Measurements from ENCODE around the gene STX16.

Gene STX16

DNA sequence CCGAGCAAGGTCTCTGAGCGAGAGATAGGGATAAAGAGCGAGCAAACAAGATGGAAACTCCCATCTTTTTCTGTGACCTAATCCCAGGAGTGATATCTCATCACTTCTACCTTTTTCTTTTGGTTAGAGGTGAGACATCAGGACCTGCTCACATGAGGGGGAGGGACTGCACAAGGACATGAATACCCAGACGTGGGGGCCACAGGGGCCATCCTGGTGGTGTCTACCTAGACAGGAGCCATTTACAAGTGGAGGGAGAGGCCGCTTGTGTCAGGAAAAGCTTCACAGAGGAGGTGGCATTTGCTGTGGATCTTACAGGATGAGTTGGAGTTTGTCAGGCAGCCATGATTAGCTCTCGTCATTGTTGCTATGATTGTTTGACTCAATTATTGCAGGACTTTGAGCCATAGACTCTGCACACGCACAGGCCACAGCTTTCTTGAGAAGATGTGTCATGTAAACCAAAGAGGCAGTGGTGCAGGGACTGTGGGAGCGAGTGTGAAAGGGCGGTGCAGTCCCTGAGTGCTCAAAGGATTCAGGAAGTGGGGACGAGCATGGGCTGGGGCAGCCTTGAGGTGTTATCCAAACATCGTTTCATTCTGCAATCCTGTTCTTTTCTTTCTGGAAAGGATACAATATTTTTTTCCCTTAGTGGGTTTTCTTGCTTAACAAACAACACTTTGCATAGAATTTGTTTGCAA, 49.2 kb downstream of the STX16 start:
- no peak for DNase-seq

DNA sequence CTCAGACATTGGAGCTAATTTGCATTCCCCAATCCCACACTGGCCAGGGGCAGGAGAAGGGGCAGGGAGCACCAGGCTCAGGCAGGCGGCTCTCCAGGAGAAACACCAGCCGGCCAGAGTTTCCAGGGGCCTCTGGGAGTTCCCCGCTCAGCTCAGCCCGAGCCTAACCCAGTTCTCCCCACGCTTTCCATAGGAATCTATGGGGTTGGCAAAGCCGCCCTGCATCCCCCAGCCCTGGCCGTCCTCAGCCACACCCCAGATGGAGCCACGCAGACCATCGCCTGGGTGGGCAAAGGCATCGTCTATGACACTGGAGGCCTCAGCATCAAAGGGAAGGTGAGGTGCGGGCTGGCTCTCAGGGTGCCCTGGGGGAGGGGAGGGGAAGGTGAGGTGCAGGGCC, 49.7 kb downstream of the STX16 start:
- DNase-seq: no peak

DNA sequence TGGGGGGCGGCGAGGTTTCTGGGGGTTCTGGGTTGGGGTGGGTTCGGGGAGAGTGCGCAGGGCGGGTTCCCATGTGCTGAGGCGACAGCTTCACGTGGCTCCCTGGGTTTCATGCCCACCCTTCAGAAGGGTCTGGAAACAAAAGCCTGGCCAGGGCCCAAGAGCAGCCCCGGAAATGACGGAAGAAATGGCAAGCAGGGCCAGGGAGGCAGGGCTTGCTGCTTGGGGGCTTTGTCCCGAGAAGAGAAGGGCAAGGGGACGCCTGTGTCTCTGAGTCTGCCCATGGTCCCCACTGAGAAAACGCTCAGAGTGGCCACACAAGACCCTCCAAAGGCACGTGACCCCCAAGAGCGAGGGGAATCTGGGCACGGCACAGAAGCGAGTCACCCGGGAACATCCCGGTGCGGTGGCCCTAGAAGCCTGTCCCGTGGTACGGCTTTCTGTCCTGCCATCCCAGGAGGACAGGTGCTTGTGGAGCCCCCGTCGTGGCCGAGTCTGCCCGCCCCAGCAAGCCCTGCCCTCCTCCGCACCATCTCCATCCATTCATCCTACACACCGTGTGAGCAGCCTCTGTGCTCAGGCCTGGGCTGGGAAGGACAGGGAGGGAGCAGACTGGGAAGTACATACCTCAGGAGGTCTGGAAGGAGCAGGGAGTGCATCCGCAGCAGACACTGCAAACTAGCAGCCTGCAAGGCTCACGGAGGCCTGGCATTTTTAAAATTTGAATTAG, 50.5 kb downstream of the STX16 start:
- no peak for DNase-seq

DNA sequence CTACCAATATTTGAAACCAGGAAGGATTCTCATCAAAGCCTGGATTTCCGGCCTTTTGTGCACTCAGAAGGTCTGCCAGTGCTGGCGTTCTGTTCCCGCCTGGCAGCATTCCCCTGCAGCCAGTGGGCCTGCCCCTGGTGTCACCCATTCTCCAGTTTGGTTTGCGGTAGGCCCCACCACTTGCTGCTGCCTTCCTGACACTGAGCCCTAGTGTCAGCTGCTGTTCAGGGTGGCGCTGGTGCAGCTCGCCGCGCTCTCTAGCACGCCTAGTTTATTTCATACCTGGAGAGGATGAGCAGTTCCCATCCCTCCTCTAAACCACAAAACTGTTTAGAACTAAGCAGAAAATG, 51.1 kb downstream of the STX16 start:
- no peak for DNase-seq

DNA sequence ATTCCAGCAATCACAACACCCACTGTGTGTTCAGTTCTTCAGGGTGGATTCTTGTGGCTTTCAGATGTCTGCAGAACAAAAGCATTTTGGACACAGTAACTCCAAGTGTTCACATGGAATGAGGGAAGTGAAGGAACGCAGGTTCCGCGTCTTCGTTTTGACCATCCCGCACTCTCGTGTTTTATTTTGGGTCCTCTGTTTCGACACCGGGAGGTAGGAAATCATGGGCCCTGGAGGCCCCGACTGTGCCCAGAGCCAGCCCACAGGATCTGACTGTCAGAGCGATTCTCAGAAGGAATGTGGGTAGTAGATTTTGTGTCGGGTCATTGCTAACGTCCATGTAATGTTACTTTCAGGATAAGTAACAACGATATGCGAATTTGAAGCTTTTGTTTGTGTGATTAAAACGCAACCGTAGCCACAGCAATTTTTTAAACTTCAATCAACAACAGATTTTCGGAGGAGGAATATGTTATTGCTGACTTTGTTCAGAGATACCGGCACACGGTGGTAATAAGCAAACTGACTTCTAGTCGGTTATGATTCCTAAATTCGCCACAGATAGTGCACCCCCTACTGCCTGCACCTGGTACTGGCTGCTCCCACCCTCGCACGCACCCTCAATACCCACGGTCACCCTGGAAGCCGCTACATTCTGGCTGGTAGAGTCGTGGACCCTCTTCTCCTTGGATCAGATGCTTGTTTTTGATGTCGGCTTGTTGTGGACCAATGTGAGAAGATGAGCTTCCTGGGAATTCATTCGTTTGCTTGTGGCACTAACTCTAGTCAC, 52.0 kb downstream of the STX16 start:
- no peak for DNase-seq

DNA sequence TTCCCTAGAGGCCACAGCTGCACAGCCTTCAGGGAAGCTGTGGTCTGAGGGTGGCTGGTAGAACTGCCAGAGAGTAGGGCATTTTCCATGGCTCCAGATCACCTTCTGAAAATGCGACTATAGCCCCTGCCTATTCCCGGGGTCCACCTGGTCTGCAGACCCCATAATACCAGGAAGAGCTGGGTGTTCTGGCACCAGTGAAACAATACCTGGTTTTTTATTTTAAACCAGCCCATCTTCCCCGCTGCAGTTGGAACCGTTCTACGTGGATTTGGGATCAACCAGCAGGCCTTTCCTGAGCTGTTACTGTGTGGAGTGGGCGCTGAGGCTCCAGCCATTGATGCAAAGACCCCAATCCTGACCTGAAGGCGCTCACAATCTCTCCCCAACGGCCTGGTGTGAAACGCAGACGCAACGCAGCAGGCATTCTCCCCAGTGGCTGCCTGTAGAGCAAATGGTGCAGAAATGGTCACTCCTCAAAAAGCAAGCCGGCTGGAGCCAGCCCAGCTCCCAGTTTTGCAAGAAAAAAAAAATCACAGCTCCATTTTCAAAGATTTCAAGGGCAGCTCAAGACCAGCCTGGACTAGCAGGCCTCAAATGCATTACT, 52.8 kb downstream of the STX16 start:
- no peak for DNase-seq

DNA sequence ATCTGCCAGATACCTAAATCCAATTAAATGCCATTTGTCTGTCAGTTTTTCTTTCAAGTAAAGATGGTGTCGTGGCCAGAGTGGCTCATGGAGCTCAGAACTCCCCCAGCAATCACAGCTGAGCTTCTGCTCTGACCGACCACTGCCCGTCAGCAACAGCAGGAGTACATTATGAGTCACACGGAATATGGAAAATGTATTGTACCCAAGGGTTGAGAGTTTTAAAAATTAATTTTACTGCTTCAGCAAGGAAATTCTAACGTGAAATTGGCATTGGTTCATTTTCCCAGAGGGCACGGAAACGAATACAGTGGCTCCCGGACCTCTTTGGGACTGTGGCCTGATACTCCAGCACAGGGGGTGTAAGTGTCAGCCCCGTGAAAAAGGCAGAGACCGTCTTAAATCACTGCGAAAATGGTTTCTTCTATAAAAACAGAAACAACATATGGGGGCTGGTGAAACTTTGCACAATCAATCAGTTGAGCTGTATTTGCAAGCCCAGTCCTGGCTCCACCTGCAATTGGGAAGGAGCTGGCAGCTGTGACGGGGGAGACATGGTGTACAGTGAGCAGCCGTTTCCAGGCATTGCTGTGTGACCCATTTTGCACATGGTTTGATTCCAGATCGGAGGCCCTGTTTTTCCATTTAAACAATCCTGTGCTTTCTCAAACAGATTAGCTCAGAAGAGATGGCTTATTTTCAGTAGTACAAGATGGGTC, 54.3 kb downstream of the STX16 start:
- no peak for DNase-seq

DNA sequence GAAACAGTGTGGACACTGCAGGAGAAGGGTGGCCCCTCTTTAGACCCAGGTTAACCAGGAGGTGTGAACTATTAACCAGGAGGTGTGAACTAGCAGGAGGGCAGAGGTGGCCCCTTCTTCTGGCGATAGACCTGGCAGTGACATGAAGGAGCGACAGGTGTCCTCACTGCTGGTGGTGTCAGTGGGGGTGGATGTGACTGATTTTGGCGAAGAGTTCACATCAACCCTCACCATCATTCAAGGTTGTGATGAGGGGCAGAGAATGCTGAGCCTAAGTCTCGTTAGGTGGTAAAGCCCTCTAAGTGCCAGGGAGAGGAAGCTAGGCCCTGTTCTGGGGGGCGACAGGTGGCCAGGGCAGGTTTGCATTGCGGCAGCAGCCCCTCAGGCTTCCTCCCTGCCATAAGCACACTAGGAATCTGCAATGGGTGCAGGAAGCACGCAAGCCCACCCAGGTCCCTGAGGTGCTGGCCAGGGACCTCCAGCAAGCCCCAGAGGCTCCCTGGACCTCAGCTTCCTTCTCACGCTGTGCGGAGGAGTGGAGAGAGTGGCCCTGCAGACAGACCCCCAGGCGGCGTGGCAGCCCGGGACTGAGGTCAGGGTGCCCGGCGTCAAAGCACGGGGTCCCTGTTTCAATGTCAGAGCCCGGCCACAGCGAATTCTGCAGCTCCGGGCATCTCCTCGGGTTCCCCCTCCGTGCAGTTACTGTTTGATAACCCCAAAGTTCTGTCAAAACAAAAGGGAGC, 55.2 kb downstream of the STX16 start:
- DNase-seq: no peak

DNA sequence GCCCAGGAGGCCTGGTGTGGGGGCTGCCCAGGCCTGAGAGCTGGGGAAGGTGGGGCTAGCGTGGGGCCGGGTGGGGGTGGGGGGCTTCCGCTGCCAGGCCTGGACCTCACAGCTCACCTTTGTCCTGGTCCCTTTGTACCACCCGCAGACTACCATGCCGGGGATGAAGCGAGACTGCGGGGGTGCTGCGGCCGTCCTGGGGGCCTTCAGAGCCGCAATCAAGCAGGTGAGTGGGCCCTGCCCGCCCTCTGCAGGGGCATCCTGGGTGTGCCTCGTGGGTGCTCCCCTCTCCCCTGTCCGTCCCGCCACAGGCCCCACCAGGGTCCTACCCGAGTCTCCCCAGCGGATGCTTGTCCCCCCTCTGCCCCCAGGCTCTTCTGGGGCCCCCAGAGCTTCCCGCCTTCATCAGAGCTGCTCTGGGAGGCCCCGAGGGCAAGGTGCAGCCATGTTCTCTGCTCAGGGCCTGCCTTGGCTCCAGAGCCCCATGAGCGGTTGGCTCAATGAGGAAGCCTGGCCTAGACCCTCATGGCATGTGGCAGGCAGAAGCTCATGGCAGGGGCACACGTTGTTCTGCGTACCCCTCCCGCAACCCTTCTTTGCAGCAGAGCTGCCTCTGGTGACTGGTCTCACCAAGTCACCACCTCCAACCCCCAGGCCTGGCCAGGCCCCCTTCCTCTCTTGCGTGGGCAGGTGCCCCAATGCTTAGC, 56.0 kb downstream of the STX16 start:
- DNase-seq: no peak

DNA sequence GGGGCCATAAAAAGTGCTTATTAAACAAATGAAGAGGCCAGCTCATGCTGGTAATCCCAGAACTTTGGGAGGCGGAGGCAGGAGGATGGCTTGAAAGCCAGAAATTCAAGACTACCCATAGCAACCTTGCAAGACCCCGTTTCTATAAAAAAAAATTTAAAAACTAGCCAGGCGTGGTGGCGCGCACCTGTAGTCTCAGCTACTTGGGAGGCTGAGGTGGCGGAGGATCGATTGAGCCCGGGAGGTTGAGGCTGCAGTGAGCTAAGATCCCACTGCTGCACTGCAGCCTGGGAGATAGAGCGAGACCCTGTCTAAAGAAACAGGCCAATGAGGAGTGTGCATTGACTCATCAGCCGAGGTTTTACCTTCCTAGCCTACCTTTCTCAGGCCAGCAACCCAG, 56.7 kb downstream of the STX16 start:
- DNase-seq: no peak

DNA sequence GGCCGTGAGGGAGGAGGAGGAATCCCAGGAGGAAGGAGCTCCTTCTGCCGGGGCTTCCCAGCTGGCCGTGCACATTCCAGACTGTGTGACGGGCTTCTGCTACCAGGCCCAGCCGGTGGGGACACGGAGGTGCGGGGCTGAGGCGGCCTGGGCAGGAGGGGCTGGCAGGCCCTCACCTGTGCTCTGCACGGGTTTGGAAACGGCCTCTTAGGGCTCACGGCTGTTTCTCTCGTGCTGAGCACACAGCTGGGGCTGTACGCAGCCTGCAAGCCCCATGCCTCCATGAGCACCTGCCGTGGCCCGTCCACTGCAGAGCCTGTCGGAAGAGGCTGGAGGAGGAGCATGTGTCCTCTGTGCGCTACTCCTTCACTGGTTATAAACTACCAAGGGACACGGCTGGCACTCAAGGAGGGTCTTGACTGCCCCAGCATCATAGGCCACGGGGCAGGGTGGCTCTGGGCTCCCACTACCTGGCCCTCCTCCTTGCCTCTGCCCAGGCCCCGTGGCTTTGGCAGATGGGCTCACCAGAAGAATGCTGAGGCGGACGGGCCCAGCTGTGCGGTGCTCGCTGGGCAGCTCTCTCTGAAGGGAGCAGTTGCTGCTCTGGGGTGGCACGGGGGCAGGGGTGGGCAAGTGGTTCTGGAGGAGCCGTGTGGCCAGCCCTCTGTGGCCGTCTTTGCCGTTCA, 57.3 kb downstream of the STX16 start:
- no peak for DNase-seq

DNA sequence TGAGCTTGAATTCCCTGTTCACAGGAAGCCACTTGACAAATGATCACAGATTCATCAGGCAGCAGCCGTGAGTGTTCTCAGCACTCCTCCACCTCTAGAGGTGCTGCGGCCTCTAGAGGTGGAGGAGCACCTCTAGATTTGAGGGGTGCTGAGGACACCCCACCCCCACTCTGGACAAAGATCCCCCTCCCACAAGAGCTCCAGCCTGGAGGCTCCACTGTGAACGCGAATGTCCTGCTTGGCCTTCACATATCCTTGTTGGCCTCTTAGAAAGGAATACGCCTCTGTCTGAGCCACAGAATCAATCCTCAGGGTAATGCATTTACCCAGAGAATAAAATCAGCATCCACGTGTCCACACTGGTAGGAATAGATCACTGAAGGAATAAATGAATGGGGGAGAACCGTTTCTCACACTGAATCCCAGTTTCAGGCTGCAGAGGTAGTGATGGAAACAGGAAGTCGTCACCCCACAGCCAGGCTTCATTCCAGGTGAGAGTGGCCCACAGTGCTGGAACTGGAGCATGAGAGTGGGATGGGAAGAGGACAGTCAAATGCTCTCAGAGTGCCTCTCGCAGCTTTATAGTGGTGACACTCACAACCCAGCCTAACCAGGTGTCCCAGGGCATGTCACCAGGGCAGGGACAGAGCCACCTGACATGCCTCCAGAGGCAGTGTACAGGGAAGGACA, 58.1 kb downstream of the STX16 start:
- DNase-seq: no peak

DNA sequence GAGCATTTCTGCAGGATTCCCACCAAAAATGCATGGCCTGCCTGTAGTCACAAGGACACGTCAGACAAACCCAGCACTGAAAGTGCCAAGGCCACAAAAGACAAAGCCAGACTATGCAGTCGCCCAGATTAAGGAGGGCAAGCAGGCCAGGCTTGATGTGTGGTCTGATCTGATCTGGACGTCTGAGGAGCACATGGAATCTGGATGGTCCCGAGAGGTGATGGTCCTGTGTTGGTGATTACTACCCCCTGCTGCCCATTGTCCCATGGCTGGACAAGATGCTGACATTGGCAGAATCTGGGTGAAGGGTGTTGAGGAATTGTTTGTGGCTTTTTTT, 58.6 kb downstream of the STX16 start:
- DNase-seq: no peak

DNA sequence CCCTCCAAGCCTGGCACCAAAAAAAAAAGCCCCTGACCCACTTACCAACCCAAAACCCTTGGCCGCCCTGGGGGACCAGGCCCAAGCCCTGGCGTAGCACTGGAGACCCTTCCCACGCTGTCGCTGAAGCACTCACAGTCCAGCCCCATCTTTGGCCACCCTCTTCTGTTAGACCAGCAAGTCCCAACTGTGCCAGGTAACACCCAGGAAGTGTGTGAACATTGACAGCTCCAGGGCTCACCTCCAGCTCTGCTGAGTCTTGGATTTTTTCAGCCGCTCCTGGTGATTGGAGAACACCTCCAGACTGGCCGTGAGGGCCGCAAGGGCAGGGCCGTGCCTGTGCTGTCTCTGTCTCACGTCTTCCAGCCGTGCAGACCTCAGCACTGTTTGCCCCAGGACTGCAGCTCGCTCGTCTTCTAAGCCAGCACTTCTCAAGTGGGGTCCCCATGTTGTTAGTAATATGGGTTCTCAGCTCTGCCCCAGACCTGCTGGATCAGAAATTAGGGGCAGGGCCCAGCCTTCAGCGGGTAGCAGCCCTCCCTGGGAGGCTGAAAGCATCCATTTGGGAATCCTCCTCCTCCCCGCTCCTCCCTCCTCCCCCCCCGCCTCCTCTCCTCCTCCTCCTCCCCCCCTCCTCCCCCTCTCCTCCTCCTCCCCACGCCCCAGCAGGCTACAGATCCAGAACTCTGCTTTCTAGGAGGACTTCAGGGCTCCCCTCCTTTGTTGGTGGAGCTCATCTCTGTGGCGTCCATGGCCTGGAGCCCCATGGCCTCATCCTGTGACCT, 59.6 kb downstream of the STX16 start:
- no peak for DNase-seq

DNA sequence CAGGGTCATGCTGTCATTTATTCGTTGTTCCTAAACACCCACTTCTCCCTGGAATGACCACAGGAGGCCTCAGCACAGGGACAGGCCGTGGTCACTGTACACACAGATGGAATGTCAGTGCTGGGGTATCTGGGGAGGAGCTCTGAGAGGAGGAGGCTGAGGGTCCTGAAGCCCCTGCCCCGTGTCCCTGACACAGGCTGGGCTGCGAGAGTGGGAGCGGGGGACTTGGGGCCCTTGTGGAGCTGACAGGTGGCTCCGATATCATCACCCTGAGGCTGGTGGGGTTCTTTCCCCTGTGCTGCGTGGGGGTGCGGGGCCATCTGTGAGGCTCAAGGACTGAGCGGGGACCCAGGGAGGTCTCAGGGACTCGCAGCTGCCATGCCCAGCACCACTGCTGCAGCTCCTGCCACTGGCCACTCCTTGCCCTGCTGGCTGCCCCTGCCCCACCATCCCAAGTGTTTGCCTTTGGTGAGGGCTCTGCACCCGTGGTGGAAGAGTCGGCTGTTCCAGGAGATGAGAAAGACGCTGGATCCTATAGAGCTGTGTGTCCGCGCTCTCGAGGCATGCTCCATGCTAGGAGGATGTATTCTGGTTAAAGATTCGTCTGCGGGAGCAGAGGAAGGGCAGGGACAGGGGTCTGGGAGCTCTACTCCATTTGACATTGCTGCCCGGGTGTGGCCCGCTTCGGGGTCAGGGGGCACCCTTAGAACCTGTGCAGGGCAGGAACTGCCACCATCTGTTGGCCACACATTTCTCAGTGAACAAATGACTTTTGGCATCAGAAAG, 60.4 kb downstream of the STX16 start:
- no peak for DNase-seq

DNA sequence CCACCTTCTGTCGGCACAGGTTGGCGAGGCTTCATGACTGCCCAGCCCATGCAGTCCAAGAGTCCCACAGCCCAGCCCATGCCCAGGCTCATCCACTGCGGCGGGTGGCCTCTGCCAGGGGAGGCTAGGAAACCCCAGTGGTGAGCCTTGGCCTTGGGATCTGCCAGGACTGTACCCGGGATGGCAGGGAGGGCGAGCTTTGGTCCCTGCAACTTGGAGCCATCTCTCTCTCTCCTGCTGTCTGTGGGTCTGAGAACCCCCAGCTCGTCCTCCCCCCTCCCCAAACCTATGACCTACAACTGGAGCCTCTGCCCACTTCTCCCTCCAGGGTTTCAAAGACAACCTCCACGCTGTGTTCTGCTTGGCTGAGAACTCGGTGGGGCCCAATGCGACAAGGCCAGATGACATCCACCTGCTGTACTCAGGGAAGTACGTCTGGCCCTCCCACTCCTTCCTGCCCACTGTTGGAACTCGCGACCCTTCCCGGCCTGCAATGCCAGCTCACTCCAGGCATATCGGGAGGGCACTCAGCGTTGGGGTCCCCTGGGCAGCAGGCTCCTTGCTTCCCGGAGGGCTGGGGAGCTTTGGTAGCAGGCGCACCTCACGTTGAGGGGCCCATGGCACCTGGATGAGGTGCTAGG, 61.2 kb downstream of the STX16 start:
- DNase-seq: no peak

DNA sequence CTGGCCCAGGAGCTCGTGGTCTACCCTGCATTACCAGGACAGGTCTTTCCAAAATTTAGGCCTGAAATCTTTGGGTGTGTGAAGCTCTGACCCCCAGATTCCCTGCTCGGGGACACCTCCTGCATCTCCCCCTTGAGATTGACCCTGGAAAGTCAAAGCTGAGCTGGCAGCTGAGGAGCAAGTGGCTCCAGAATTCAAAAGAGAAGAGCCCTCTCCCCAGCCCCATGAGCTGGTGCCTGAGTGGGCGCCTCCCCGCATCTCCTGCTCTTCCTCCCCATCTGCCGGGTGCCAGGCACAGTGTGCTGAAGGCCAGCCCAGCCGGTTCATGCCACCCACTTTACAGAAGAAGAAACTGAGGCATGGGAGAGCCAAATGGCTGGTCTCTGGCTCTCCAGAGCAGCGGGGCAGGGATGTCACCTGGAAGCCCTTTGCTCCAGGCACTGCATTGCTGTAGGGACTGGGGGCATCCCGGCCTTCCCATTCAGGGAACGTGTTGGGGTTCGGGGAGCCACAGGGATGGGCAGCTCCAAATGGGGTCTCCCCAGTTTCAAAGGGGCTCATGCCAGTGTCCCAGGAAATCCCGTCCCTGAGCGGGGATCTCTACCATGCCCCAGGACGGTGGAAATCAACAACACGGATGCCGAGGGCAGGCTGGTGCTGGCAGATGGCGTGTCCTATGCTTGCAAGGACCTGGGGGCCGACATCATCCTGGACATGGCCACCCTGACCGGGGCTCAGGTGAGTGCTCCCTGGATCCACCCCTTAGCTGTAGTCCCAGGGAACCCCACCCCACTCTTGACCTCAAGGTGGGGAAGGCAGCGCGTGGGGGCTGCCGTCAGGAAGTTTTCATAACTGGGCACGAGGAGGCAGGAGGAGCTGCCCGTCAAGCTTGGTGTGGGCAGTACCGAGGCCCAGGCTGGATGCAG, 62.0 kb downstream of the STX16 start:
- no peak for DNase-seq

Measured in GDM1 (cell line).